ENCODE results near the gene SPATA9.

SPATA9 gene

DNA sequence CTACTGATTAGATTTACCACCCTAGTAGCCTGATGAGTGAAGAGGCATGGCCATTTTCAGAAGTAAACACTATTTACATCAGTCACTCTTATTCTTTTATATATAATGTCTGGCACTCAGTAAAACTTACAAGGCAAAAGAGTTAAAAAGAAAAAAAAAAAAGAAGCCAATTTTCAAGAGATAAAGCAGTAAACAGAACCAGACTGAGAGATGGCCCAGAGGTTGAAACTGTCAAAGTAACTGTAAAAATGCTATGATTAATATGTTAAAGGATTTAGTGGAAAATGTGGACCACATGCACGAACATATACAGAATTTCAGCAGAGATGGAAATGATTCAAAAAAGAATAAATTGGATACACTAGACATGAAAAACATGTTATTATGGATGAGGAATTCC, 69.3 kb downstream of the SPATA9 start:
- no peak for DNase-seq

DNA sequence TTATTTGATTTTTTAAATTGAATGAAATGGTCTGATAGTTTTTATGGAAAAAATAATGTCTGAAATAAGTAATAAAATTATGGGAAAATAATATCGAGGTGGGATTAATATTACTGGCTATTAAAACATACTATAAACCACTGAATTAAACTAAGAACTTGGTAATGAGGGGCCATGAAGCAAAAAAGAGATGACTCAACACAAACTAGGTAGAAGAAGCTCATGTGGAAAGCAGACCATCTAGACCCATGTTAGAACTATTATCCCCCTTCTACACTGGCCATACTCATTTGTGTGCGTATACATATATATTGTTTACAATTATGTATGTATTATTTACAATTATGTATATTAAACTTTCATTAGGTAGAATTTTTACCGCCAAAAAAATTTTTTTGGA, 71.4 kb downstream of the SPATA9 start:
- DNase-seq: no peak

DNA sequence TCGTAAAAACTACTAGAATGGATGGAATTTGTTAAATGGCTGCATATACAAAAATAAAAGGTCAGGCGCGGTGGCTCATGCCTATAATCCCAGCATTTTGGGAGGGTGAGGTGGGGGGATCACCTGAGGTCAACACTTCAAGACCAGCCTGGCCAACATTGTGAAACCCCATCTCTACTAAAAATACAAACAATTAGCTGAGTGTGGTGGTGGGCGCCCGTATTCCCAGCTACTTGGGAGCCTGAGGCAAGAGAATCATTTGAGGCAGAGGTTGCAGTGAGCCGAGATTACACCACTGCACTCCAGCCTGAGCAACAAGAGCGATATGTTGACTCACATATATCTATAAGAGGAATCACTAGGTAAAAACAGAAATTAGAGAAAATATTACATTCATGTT, 72.2 kb downstream of the SPATA9 start:
- DNase-seq: no peak

DNA sequence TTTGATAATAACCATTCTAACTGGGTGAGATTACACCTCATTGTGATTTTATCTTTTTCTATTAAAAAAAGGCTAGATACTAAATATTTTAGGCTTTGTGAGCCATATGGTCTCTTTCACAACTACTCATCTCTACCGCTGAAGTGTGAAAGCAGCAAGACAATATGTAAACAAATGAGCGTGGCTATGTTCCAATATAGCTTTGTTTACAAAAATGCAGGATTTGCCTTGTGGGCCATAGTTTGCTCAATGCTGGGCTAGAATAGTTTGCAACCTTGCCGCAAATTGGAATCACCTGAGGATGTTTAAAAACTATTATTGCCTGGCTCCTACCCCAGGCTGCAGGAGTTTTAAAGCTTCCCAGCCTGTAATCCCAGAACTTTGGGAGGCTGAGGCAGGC, 73.1 kb downstream of the SPATA9 start:
- no peak for DNase-seq

Measured in activated naive CD4-positive, alpha-beta T cell treated with Interleukin-2 at 50 U/mL for 16 hours (primary cell).